DOHH2 (cell line): ENCODE results near the gene DGKE.

Experiments used
- EZH2phosphoT487 ChIP-seq: fragments of 200-600 bp; sonication (generic); IDR thresholded peaks from 2 replicates; pipeline ENCODE4 v1.6.1; 2017; ENCODE audit warnings: borderline replicate concordance, mild to moderate bottlenecking, antibody characterized with exemption, low read length, moderate library complexity, mixed read lengths
- TF ChIP-seq, protein P1 (sequence below): fragments of 200-600 bp; sonication (generic); IDR thresholded peaks from one replicate; pipeline ENCODE4 v1.5.1; 2014; ENCODE audit warnings: antibody characterized with exemption, mild to moderate bottlenecking, low read depth, low read length; ENCODE audit not compliant: poor library complexity, severe bottlenecking

DNA sequence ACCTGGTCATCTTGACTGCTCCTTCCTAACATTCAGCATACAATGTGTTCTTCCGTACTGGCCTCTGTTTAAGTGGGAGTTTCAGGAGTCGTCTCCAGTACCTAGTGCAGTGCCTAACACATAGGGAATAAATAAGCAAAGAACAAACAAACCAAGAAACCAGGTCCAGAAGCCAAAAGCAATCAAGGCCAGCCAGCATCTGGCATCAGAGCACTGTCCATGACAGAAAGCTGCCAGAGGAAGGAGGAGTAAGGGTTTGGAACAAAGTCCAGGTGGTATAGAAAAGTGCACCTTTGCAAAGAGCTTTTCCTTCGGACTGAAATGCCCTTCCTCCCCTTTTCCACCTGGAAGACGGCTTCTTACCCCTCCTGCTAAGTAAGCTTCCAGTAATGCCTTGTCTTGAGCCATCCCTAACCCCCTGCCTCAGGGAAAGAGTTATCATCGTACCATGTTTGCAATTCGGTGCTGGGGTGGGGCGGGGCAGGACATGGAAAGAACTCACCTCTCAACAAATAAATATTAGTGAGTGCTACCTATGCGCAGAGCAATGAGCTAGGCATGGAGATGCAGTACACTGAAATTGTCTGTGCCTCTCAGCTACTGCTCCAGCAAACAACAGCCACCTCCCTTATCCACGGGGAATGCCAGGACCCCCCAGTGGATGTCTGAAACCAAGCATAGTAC is 47.8 kb upstream of the DGKE start:
- TF ChIP-seq, protein P1, sequence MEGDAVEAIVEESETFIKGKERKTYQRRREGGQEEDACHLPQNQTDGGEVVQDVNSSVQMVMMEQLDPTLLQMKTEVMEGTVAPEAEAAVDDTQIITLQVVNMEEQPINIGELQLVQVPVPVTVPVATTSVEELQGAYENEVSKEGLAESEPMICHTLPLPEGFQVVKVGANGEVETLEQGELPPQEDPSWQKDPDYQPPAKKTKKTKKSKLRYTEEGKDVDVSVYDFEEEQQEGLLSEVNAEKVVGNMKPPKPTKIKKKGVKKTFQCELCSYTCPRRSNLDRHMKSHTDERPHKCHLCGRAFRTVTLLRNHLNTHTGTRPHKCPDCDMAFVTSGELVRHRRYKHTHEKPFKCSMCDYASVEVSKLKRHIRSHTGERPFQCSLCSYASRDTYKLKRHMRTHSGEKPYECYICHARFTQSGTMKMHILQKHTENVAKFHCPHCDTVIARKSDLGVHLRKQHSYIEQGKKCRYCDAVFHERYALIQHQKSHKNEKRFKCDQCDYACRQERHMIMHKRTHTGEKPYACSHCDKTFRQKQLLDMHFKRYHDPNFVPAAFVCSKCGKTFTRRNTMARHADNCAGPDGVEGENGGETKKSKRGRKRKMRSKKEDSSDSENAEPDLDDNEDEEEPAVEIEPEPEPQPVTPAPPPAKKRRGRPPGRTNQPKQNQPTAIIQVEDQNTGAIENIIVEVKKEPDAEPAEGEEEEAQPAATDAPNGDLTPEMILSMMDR = no peak
- TF ChIP-seq EZH2phosphoT487 = no peak
